Hepatocyte (in vitro differentiated cells): ENCODE measurements around the gene APBA1. TPM values are rescaled to one million over a fixed set of nuclear protein-coding genes. Genes with fewer than 3 reads are reported as not detected.
"Not testable (repeated sequence)": the region's sequence is repeated elsewhere in the genome, so short reads cannot be mapped to it uniquely, and the experiment has no call there.

Experiments used
- DNase-seq: peaks from one replicate; pipeline ENCODE4 v3.0.0-alpha.2; 2016; ENCODE audit warnings: low spot score
- H2AFZ ChIP-seq: fragments of 200-600 bp; sonication (generic); 2 replicates; pipeline ENCODE4 v1.6.0; 2016; ENCODE audit warnings: antibody characterized with exemption, mild to moderate bottlenecking
- H3K27ac ChIP-seq: fragments of 200-600 bp; sonication (generic); 2 replicates; pipeline ENCODE4 v1.5.1; 2016; ENCODE audit warnings: mild to moderate bottlenecking
- H3K27me3 ChIP-seq: fragments of 200-600 bp; sonication (generic); 2 replicates; pipeline ENCODE4 v1.6.1; 2016
- H3K36me3 ChIP-seq: fragments of 200-600 bp; sonication (generic); replicated peaks from 2 replicates; pipeline ENCODE4 v1.5.1; 2016; ENCODE audit warnings: low read depth; ENCODE audit not compliant: insufficient read depth
- H3K4me1 ChIP-seq: fragments of 200-600 bp; sonication (generic); 2 replicates; pipeline ENCODE4 v1.5.1; 2016; ENCODE audit warnings: mild to moderate bottlenecking, moderate library complexity; ENCODE audit not compliant: insufficient read depth
- H3K4me2 ChIP-seq: fragments of 200-600 bp; sonication (generic); 2 replicates; pipeline ENCODE4 v1.6.0; 2016
- H3K4me3 ChIP-seq: fragments of 200-600 bp; sonication (generic); 2 replicates; pipeline ENCODE4 v1.5.1; 2016; ENCODE audit warnings: mild to moderate bottlenecking
- H3K79me2 ChIP-seq: fragments of 200-600 bp; sonication (generic); 2 replicates; pipeline ENCODE4 v1.6.0; 2017; ENCODE audit warnings: mild to moderate bottlenecking
- H3K9me2 ChIP-seq: fragments of 200-600 bp; sonication (generic); replicated peaks from 2 replicates; pipeline ENCODE4 v1.6.0; 2017; ENCODE audit warnings: mild to moderate bottlenecking; ENCODE audit not compliant: insufficient read depth
- H3K9me3 ChIP-seq: fragments of 200-600 bp; sonication (generic); 2 replicates; pipeline ENCODE4 v1.5.1; 2016; ENCODE audit warnings: low read depth, mild to moderate bottlenecking
- H4K20me1 ChIP-seq: fragments of 200-600 bp; sonication (generic); 2 replicates; pipeline ENCODE4 v1.6.0; 2016; ENCODE audit warnings: mild to moderate bottlenecking; ENCODE audit not compliant: insufficient read depth, poor library complexity, severe bottlenecking
- CTCF ChIP-seq: fragments of 200-600 bp; sonication (generic); IDR thresholded peaks from 2 replicates; pipeline ENCODE4 v1.5.1; 2016; ENCODE audit warnings: antibody characterized with exemption, mild to moderate bottlenecking; ENCODE audit not compliant: poor library complexity
- EZH2 ChIP-seq: fragments of 200-600 bp; sonication (generic); IDR thresholded peaks from 2 replicates; pipeline ENCODE4 v1.6.1; 2016; ENCODE audit warnings: antibody characterized with exemption, mild to moderate bottlenecking, borderline replicate concordance
- EZH2phosphoT487 ChIP-seq: fragments of 200-600 bp; sonication (generic); IDR thresholded peaks from one replicate; pipeline ENCODE4 v1.6.1; 2018; ENCODE audit warnings: antibody characterized with exemption, mild to moderate bottlenecking, low read depth, moderate library complexity; ENCODE audit not compliant: unreplicated experiment, severe bottlenecking
- WGBS: methylation state at CpG from one replicate; pipeline ENCODE4 v1.1.6; 2016; ENCODE audit warnings: low lambda C conversion rate; ENCODE audit errors: missing lambda C conversion rate; 5-methylcytosine and 5-hydroxymethylcytosine counted together
- polyA plus RNA-seq: library from polyadenylated mRNA; unstranded; fragments of >200 nt; fragmentation: Nextera tagmentation; extraction: Ambion mirVana; gene quantifications from 2 replicates; pipeline ENCODE4 v1.2.1, GENCODE V29; 2016
- total RNA-seq: library from RNA; depleted of rRNA; stranded (reverse); fragments of >200 nt; gene quantifications from 2 replicates; pipeline ENCODE4 v1.2.3, GENCODE V29; 2014

Gene APBA1
- total and polyA plus RNA-seq, 2 experiments from 2014 or later, result 1.5 to 12.0 TPM

GRCh38 chr9:69444791-69445190 lies 227.4 kb downstream of the APBA1 start:
- H4K20me1 ChIP-seq, result no peaks in the 10 kb centered on the region
- no peaks in the 10 kb centered on the region for H3K36me3 ChIP-seq
- no peak overlapping the region for H3K27ac ChIP-seq
- no peak for TF ChIP-seq EZH2
- no peak for TF ChIP-seq EZH2phosphoT487
- TF ChIP-seq CTCF, result no peak
- H3K4me3 ChIP-seq, result no peak overlapping the region
- no peak overlapping the region for H3K4me2 ChIP-seq
- no peaks in the 10 kb centered on the region for H3K27me3 ChIP-seq
- no peaks in the 10 kb centered on the region for H3K4me1 ChIP-seq
- no peak overlapping the region for H2AFZ ChIP-seq
- H3K9me3 ChIP-seq, result no peaks in the 10 kb centered on the region
- no peaks in the 10 kb centered on the region for H3K79me2 ChIP-seq
- DNase-seq, result no peak
- 87% methylated on average over 4 of the region's 4 CpGs for WGBS
- no peaks in the 10 kb centered on the region for H3K9me2 ChIP-seq

- Histone ChIP-seq H4K20me1 (no peaks in the 10 kb centered on the region), H3K9me3 (no peaks in the 10 kb centered on the region), H3K4me3 (no peak overlapping the region), H3K4me2 (no peak overlapping the region), H3K4me1 (no peaks in the 10 kb centered on the region), H3K27ac (no peak overlapping the region), H2AFZ (no peak overlapping the region), H3K9me2 (no peaks in the 10 kb centered on the region), H3K79me2 (no peaks in the 10 kb centered on the region), H3K36me3 (no peaks in the 10 kb centered on the region), H3K27me3 (no peaks in the 10 kb centered on the region)
- 83% methylated on average over 8 of the region's 8 CpGs for WGBS
- DNase-seq, result no peak
- TF ChIP-seq EZH2phosphoT487 (no peak), CTCF (no peak), EZH2 (no peak)
These were observed 228.2 kb downstream of the APBA1 start for GRCh38 chr9:69444021-69444420.

- H3K4me3 ChIP-seq, result no peak overlapping the region
- H2AFZ ChIP-seq, result no peak overlapping the region
- H4K20me1 ChIP-seq, result no peaks in the 10 kb centered on the region
- no peaks in the 10 kb centered on the region for H3K36me3 ChIP-seq
- no peak for DNase-seq
- WGBS, result 97% methylated on average over 3 of the region's 3 CpGs
- no peaks in the 10 kb centered on the region for H3K9me3 ChIP-seq
- H3K27ac ChIP-seq, result no peak overlapping the region
- H3K4me1 ChIP-seq, result no peaks in the 10 kb centered on the region
- H3K9me2 ChIP-seq, result no peaks in the 10 kb centered on the region
- TF ChIP-seq EZH2phosphoT487 (no peak), CTCF (no peak), EZH2 (no peak)
- no peaks in the 10 kb centered on the region for H3K79me2 ChIP-seq
- no peaks in the 10 kb centered on the region for H3K27me3 ChIP-seq
- no peak overlapping the region for H3K4me2 ChIP-seq
These were observed 229.0 kb downstream of the APBA1 start for GRCh38 chr9:69443178-69443577.

- H3K79me2 ChIP-seq, result no peaks in the 10 kb centered on the region
- no peak for DNase-seq
- 79% methylated on average over 5 of the region's 5 CpGs for WGBS
- no peaks in the 10 kb centered on the region for H3K4me1 ChIP-seq
- no peaks in the 10 kb centered on the region for H3K9me2 ChIP-seq
- no peak overlapping the region for H2AFZ ChIP-seq
- H3K36me3 ChIP-seq, result no peaks in the 10 kb centered on the region
- no peaks in the 10 kb centered on the region for H3K27me3 ChIP-seq
- no peaks in the 10 kb centered on the region for H3K9me3 ChIP-seq
- H3K27ac ChIP-seq, result no peak overlapping the region
- no peak for TF ChIP-seq EZH2
- TF ChIP-seq EZH2phosphoT487, result no peak
- no peak for TF ChIP-seq CTCF
- H4K20me1 ChIP-seq, result no peaks in the 10 kb centered on the region
- H3K4me2 ChIP-seq, result no peak overlapping the region
- H3K4me3 ChIP-seq, result no peak overlapping the region
These were observed 229.7 kb downstream of the APBA1 start for GRCh38 chr9:69442486-69442885.

GRCh38 chr9:69440254-69440955 lies 231.8 kb downstream of the APBA1 start:
- H3K27me3 ChIP-seq, result not testable (repeated sequence)
- 88% methylated on average over 15 of the region's 15 CpGs for WGBS

More at GRCh38 chr9:69440254-69440955, 231.8 kb downstream of the APBA1 start:
- H2AFZ ChIP-seq, H3K79me2 ChIP-seq, H4K20me1 ChIP-seq, H3K9me3 ChIP-seq, H3K9me2 ChIP-seq, H3K27ac ChIP-seq, H3K4me3 ChIP-seq, H3K4me1 ChIP-seq, H3K36me3 ChIP-seq, DNase-seq, H3K4me2 ChIP-seq: not testable (repeated sequence)
